Measurements from ENCODE around the gene KAZN. TPM values are rescaled to one million over a fixed set of nuclear protein-coding genes. Genes with fewer than 3 reads are reported as not detected.

Gene KAZN
- total RNA-seq, 1 donor from 2014 or later = 4.3 TPM

- ATAC-seq = no peak
Measured at GRCh38 chr1:14897080-14897449, 298.6 kb downstream of the KAZN start.

GRCh38 chr1:14897547-14897946, 299.1 kb downstream of the KAZN start:
- intact Hi-C loops (cut with DNase I) = no loop called here
- no peak for DNase-seq (ENCODE audit: missing footprints)
- ATAC-seq = no peak

More at GRCh38 chr1:14897080-14897449, 298.6 kb downstream of the KAZN start:
- intact Hi-C loops (cut with DNase I) = no loop called here
- no peak for DNase-seq (ENCODE audit: missing footprints)

GRCh38 chr1:14897997-14898645, 299.6 kb downstream of the KAZN start:
- no peak for DNase-seq (ENCODE audit: missing footprints)
- intact Hi-C loops (cut with DNase I) = no loop called here
- ATAC-seq = no peak

GRCh38 chr1:14899686-14900085, 301.2 kb downstream of the KAZN start:
- no peak for DNase-seq (ENCODE audit: missing footprints)
- intact Hi-C loops (cut with DNase I) = no loop called here

GRCh38 chr1:14901371-14901954, 303.0 kb downstream of the KAZN start:
- DNase-seq (ENCODE audit: missing footprints) = no peak
- no peak for ATAC-seq
- intact Hi-C loops (cut with DNase I) = no loop called here

More at GRCh38 chr1:14899686-14900085, 301.2 kb downstream of the KAZN start:
- ATAC-seq = no peak

GRCh38 chr1:14903922-14904321, 305.4 kb downstream of the KAZN start:
- intact Hi-C loops (cut with DNase I) = no loop called here
- ATAC-seq (no peak), DNase-seq (ENCODE audit: missing footprints) (no peak)

- DNase-seq (ENCODE audit: missing footprints) = no peak
- no peak for ATAC-seq
- intact Hi-C loops (cut with DNase I) = no loop called here
Measured at GRCh38 chr1:14906665-14907064, 308.2 kb downstream of the KAZN start.

- intact Hi-C loops (cut with DNase I) = no loop called here
- DNase-seq (ENCODE audit: missing footprints) = no peak
- ATAC-seq = no peak
Measured at GRCh38 chr1:14907416-14907815, 308.9 kb downstream of the KAZN start.

GRCh38 chr1:14909273-14909672, 310.8 kb downstream of the KAZN start:
- ATAC-seq (no peak), DNase-seq (ENCODE audit: missing footprints) (no peak)
- intact Hi-C loops (cut with DNase I) = no loop called here

GRCh38 chr1:14909920-14910460, 311.5 kb downstream of the KAZN start:
- ATAC-seq = peak; percentile 55
- no peak for DNase-seq (ENCODE audit: missing footprints)
- intact Hi-C loops (cut with DNase I) = no loop called here

GRCh38 chr1:14910984-14911721, 312.7 kb downstream of the KAZN start:
- DNase-seq (ENCODE audit: missing footprints) (no peak), ATAC-seq (no peak)
- intact Hi-C loops (cut with DNase I) = no loop called here

- intact Hi-C loops (cut with DNase I) = no loop called here
- ATAC-seq = no peak
- no peak for DNase-seq (ENCODE audit: missing footprints)
Measured at GRCh38 chr1:14912839-14913481, 314.5 kb downstream of the KAZN start.

- ATAC-seq (no peak), DNase-seq (ENCODE audit: missing footprints) (no peak)
- intact Hi-C loops (cut with DNase I) = no loop called here
Measured at GRCh38 chr1:14913482-14914177, 315.1 kb downstream of the KAZN start.

- intact Hi-C loops (cut with DNase I) = no loop called here
- DNase-seq (ENCODE audit: missing footprints) (no peak), ATAC-seq (no peak)
Measured at GRCh38 chr1:14914351-14914988, 316.0 kb downstream of the KAZN start.

- intact Hi-C loops (cut with DNase I) = loop anchor here (1.0 kb wide), 1 partner anchor 112 kb away; no protein-coding TSS in a partner anchor
- DNase-seq (ENCODE audit: missing footprints) = no peak
- peak; percentile 51 for ATAC-seq
Measured at GRCh38 chr1:14915356-14916054, 317.0 kb downstream of the KAZN start.

- no peak for ATAC-seq
- intact Hi-C loops (cut with DNase I) = no loop called here
- DNase-seq (ENCODE audit: missing footprints) = no peak
Measured at GRCh38 chr1:14919289-14919688, 320.8 kb downstream of the KAZN start.

- intact Hi-C loops (cut with DNase I) = no loop called here
- no peak for DNase-seq (ENCODE audit: missing footprints)
- ATAC-seq = no peak
Measured at GRCh38 chr1:14919751-14920150, 321.3 kb downstream of the KAZN start.

- DNase-seq (ENCODE audit: missing footprints) (no peak), ATAC-seq (peak; percentile 40)
- intact Hi-C loops (cut with DNase I) = no loop called here
Measured at GRCh38 chr1:14921057-14921456, 322.6 kb downstream of the KAZN start.
